ENCODE measurements around the gene SSU72. TPM values are rescaled to one million over a fixed set of nuclear protein-coding genes. Genes with fewer than 3 reads are reported as not detected.

The SSU72 gene
- total RNA-seq, result 100 to 1,000 TPM; 112 to 135 (median 134) TPM
- 62.8 TPM for total RNA-seq (2013)
- total RNA-seq, result 116 to 216 (median 146) reads per million in 29 experiments

- Mint-ChIP-seq H3K4me3 (peak within 1 kb of the TSS; percentile 90 to 96 (median 95)), H3K36me3 (peaks cover 8% of the 10 kb centered on the region), H3K4me1 (peaks cover 31 to 42% (median 33%) of the 10 kb centered on the region in 3 donors), H3K27me3 (no peaks in the 10 kb centered on the region), H3K27ac (peak within 1 kb of the TSS; percentile 99), H3K9me3 (no peaks in the 10 kb centered on the region)
- Histone ChIP-seq H3K27me3 (replicated peaks in 1 of 2; ENCODE audit: control insufficient read depth in 2 of 2, extremely low read depth in 1 of 2, insufficient read depth in 2 of 2, low read length in 1 of 2) (peaks cover 0 to 8% of the 10 kb centered on the region in 2 experiments), H3K27ac (ENCODE audit: low read length) (peak within 1 kb of the TSS; percentile 98), H3K36me3 (ENCODE audit: control insufficient read depth in 2 of 2, extremely low read depth in 1 of 2, insufficient read depth in 1 of 2, low read length in 1 of 2) (peaks cover 0 to 4% of the 10 kb centered on the region in 2 donors), H3K4me3 (ENCODE audit: control insufficient read depth in 1 of 2, extremely low read depth in 1 of 2, low read length in 1 of 2) (peak within 1 kb of the TSS; percentile 82 to 89), H3K9me3 (no peaks in the 10 kb centered on the region), H3K4me1 (ENCODE audit: control insufficient read depth in 1 of 2, extremely low read depth in 1 of 2, insufficient read depth in 2 of 2, low read length in 2 of 2) (peaks cover 12 to 46% of the 10 kb centered on the region in 2 experiments)
- ATAC-seq (replicated peaks in 1 of 4), result peak; percentile 85 to 90 (median 86)
- DNase-seq, result peak; percentile 83 to 97 (median 91)
- ChIA-PET POLR2A (no interaction called here), CTCF (no interaction called here)
- 1% methylated on average over 85 of the region's 87 CpGs for WGBS (ENCODE audit: insufficient coverage)
These were observed at the start of gene SSU72 for GRCh38 chr1:1574721-1575537. TSS of gene SSU72 (minus strand) at chr1:1574863. CDS start at chr1:1574557, 306 bp downstream.

DNA sequence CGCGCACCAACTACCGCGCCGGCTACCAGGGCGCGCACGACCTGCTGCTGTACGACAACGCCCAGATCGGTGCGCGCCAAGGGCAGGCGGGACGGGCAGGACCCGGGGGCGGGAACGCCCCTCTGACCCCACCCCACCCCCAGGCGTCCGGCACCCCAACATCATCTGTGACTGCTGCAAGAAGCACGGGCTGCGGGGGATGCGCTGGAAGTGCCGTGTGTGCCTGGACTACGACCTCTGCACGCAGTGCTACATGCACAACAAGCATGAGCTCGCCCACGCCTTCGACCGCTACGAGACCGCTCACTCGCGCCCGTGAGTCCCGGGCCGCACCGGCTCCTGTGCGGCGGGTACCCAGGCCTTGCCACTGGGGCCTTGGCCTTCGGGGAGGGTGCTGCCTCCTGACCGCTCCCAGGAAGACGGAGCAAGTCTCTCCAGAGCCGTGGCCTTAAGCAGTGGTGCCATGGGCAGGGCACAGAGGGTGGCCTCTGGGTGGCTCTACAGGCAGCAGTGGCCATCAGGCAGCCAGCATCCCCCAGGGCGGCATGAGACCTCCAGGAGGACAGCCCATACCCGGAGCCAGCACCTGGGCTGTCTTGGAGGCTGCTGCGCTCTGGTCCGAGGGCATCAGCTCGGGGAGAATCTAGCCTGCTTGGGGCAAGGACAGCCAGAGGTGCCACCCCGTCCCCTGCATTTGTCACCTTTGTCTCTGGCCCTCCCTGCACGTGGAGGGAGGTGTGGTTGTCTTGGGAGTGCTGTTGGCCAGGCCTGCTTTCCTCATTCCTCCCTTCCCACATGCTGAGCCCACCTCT lies 49.2 kb upstream of the SSU72 start:
- H3K4me1 ChIP-seq (ENCODE audit: control insufficient read depth in 1 of 2, extremely low read depth in 1 of 2, insufficient read depth in 2 of 2, low read length in 2 of 2), result peaks cover 0 to 27% of the 10 kb centered on the region in 2 experiments
- no peak overlapping the region for H3K4me3 Mint-ChIP-seq
- POLR2A ChIA-PET, result no interaction called here
- no peak overlapping the region for H3K27ac Mint-ChIP-seq
- 95% methylated on average over 43 of the region's 51 CpGs for WGBS (ENCODE audit: insufficient coverage)
- no peaks in the 10 kb centered on the region for H3K36me3 Mint-ChIP-seq
- H3K4me1 Mint-ChIP-seq, result peaks cover 0 to 6% (median 2%) of the 10 kb centered on the region in 3 donors
- no peaks in the 10 kb centered on the region for H3K27me3 ChIP-seq (replicated peaks in 1 of 2; ENCODE audit: control insufficient read depth in 2 of 2, extremely low read depth in 1 of 2, insufficient read depth in 2 of 2, low read length in 1 of 2)
- H3K27me3 Mint-ChIP-seq, result no peaks in the 10 kb centered on the region
- no peak overlapping the region for H3K4me3 ChIP-seq (ENCODE audit: control insufficient read depth in 1 of 2, extremely low read depth in 1 of 2, low read length in 1 of 2)
- H3K9me3 ChIP-seq, result no peaks in the 10 kb centered on the region
- CTCF ChIA-PET, result no interaction called here
- no peaks in the 10 kb centered on the region for H3K9me3 Mint-ChIP-seq
- no peak overlapping the region for H3K27ac ChIP-seq (ENCODE audit: low read length)
- DNase-seq, result no peak
- H3K36me3 ChIP-seq (ENCODE audit: control insufficient read depth in 2 of 2, extremely low read depth in 1 of 2, insufficient read depth in 1 of 2, low read length in 1 of 2), result no peaks in the 10 kb centered on the region
- ATAC-seq (replicated peaks in 1 of 4), result no peak

GRCh38 chr1:1623181-1623630 lies 48.5 kb upstream of the SSU72 start:
- Histone ChIP-seq H3K9me3 (no peaks in the 10 kb centered on the region), H3K27me3 (replicated peaks in 1 of 2; ENCODE audit: control insufficient read depth in 2 of 2, extremely low read depth in 1 of 2, insufficient read depth in 2 of 2, low read length in 1 of 2) (no peaks in the 10 kb centered on the region), H3K27ac (ENCODE audit: low read length) (no peak overlapping the region), H3K4me1 (ENCODE audit: control insufficient read depth in 1 of 2, extremely low read depth in 1 of 2, insufficient read depth in 2 of 2, low read length in 2 of 2) (peaks cover 0 to 20% of the 10 kb centered on the region in 2 experiments), H3K4me3 (ENCODE audit: control insufficient read depth in 1 of 2, extremely low read depth in 1 of 2, low read length in 1 of 2) (no peak overlapping the region), H3K36me3 (ENCODE audit: control insufficient read depth in 2 of 2, extremely low read depth in 1 of 2, insufficient read depth in 1 of 2, low read length in 1 of 2) (peaks cover under 1 to 2% of the 10 kb centered on the region in 2 donors)
- H3K36me3 Mint-ChIP-seq, result no peaks in the 10 kb centered on the region
- DNase-seq (no peak), ATAC-seq (replicated peaks in 1 of 4) (no peak)
- peaks cover 0 to 6% (median 2%) of the 10 kb centered on the region in 3 donors for H3K4me1 Mint-ChIP-seq
- H3K4me3 Mint-ChIP-seq, result no peak overlapping the region
- no peaks in the 10 kb centered on the region for H3K9me3 Mint-ChIP-seq
- H3K27me3 Mint-ChIP-seq, result no peaks in the 10 kb centered on the region
- 92% methylated on average over 32 of the region's 33 CpGs for WGBS (ENCODE audit: insufficient coverage)
- ChIA-PET CTCF (no interaction called here), POLR2A (no interaction called here)
- no peak overlapping the region for H3K27ac Mint-ChIP-seq

DNA sequence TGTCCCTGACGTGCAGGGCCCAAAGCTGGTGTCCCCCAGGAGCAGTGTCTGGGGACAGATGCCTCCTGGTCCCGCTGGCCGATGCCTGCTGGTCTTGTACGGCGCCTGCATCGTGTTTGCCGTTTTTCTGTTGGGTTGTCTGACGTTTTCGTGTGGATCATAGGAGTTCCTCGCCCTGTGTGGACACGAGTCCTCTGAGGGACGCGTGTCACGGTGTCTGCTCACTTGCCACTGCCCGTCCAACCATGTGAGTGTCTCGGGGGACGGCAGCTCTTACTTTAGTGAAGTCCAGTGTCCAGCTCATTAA lies 48.1 kb upstream of the SSU72 start:
- no peak overlapping the region for H3K4me3 ChIP-seq (ENCODE audit: control insufficient read depth in 1 of 2, extremely low read depth in 1 of 2, low read length in 1 of 2)
- 93% methylated on average over 17 of the region's 17 CpGs for WGBS (ENCODE audit: insufficient coverage)
- H3K9me3 ChIP-seq, result no peaks in the 10 kb centered on the region
- H3K27me3 Mint-ChIP-seq, result no peaks in the 10 kb centered on the region
- H3K36me3 ChIP-seq (ENCODE audit: control insufficient read depth in 2 of 2, extremely low read depth in 1 of 2, insufficient read depth in 1 of 2, low read length in 1 of 2), result peaks cover 5 to 6% of the 10 kb centered on the region in 2 donors
- ATAC-seq (replicated peaks in 1 of 4) (no peak), DNase-seq (no peak)
- peaks cover under 1% of the 10 kb centered on the region for H3K36me3 Mint-ChIP-seq
- CTCF ChIA-PET, result no interaction called here
- H3K4me1 ChIP-seq (ENCODE audit: control insufficient read depth in 1 of 2, extremely low read depth in 1 of 2, insufficient read depth in 2 of 2, low read length in 2 of 2), result peaks cover 0 to 16% of the 10 kb centered on the region in 2 experiments
- no peak overlapping the region for H3K27ac Mint-ChIP-seq
- no peak overlapping the region for H3K4me3 Mint-ChIP-seq
- no peaks in the 10 kb centered on the region for H3K27me3 ChIP-seq (replicated peaks in 1 of 2; ENCODE audit: control insufficient read depth in 2 of 2, extremely low read depth in 1 of 2, insufficient read depth in 2 of 2, low read length in 1 of 2)
- H3K9me3 Mint-ChIP-seq, result no peaks in the 10 kb centered on the region
- H3K4me1 Mint-ChIP-seq, result peaks cover 0 to 6% (median 2%) of the 10 kb centered on the region in 3 donors
- POLR2A ChIA-PET, result no interaction called here
- no peak overlapping the region for H3K27ac ChIP-seq (ENCODE audit: low read length)

DNA sequence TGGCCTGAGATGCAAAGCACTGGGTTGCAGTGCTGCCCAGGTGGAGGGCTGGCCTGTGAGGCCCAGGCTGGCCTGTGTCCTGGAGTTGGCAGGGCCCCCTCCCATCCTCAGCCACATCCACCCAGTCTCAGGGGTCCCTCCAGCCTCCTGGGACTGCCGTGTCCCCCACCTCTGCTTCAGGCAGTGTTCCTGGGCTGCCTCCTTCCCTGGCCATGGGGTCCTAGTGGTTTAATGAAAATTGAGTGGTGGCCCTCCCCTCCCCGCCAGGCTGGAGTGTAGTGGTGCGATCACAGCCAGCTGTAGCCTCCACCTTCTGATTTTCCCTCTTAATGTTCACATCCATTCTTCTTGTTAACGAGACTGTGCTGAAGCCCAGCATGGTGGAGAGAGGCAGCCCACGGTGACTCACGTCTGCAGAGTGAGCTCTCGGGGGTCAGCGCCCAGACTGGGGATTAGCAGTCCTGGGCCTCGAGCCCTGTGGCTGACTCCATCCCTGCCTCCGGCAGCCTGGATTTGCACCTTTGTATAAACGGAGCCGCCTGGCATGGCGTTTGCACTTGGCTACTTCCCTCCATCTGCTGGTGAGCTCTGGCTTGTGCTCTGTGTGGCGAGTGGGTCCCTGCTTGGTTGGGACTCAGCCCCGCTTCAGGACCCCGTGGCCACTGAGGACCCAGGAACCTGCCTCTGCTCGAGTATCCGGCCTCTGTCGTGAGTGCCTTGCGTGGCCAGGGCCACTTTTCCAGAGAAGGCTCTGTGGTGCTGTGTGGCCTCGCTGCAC lies 47.5 kb upstream of the SSU72 start:
- H3K4me1 ChIP-seq (ENCODE audit: control insufficient read depth in 1 of 2, extremely low read depth in 1 of 2, insufficient read depth in 2 of 2, low read length in 2 of 2), result peaks cover 2 to 12% of the 10 kb centered on the region in 2 experiments
- H3K27me3 ChIP-seq (replicated peaks in 1 of 2; ENCODE audit: control insufficient read depth in 2 of 2, extremely low read depth in 1 of 2, insufficient read depth in 2 of 2, low read length in 1 of 2), result no peaks in the 10 kb centered on the region
- H3K9me3 Mint-ChIP-seq, result no peaks in the 10 kb centered on the region
- no peak for DNase-seq
- CTCF ChIA-PET, result no interaction called here
- no peak for ATAC-seq (replicated peaks in 1 of 4)
- H3K27ac Mint-ChIP-seq, result no peak overlapping the region
- no peaks in the 10 kb centered on the region for H3K9me3 ChIP-seq
- H3K4me1 Mint-ChIP-seq, result peaks cover 3 to 12% (median 7%) of the 10 kb centered on the region in 3 donors
- H3K27me3 Mint-ChIP-seq, result no peaks in the 10 kb centered on the region
- no peak overlapping the region for H3K27ac ChIP-seq (ENCODE audit: low read length)
- H3K36me3 Mint-ChIP-seq, result peaks cover 4% of the 10 kb centered on the region
- POLR2A ChIA-PET, result no interaction called here
- H3K4me3 ChIP-seq (ENCODE audit: control insufficient read depth in 1 of 2, extremely low read depth in 1 of 2, low read length in 1 of 2), result no peak overlapping the region
- H3K4me3 Mint-ChIP-seq, result no peak overlapping the region
- 89% methylated on average over 16 of the region's 21 CpGs for WGBS (ENCODE audit: insufficient coverage)
- peaks cover 7% of the 10 kb centered on the region in 2 donors for H3K36me3 ChIP-seq (ENCODE audit: control insufficient read depth in 2 of 2, extremely low read depth in 1 of 2, insufficient read depth in 1 of 2, low read length in 1 of 2)
